Duodenal mucosa (tissue), 2 donors: ENCODE data around the gene GYG2.
"Not testable (repeated sequence)": the region's sequence is repeated elsewhere in the genome, so short reads cannot be mapped to it uniquely, and the experiment has no call there.

ENCODE experiments used
- H3K27ac ChIP-seq: one replicate; pipeline ENCODE4 v1.7.0; 2013; ENCODE audit warnings: low read depth, low read length
- H3K27me3 ChIP-seq, 2 donors: one replicate each; pipeline ENCODE4 v1.7.0; 2013; ENCODE audit warnings: low read length in 2 of 2, control low read depth in 1 of 2; ENCODE audit not compliant: insufficient read depth in 2 of 2, control insufficient read depth in 1 of 2
- H3K36me3 ChIP-seq, 2 donors: one replicate each; pipeline ENCODE4 v1.7.0; 2013; ENCODE audit warnings: low read length in 2 of 2, control low read depth in 1 of 2; ENCODE audit not compliant: insufficient read depth in 2 of 2, control insufficient read depth in 1 of 2
- H3K4me1 ChIP-seq, 2 donors: one replicate each; pipeline ENCODE4 v1.7.0; 2013; ENCODE audit warnings: low read length in 2 of 2, control low read depth in 1 of 2; ENCODE audit not compliant: insufficient read depth in 2 of 2, control insufficient read depth in 1 of 2
- H3K4me3 ChIP-seq, 2 donors: one replicate each; pipeline ENCODE4 v1.7.0; 2013; ENCODE audit warnings: low read length in 2 of 2, low read depth in 1 of 2
- H3K9ac ChIP-seq, 2 donors: one replicate each; pipeline ENCODE4 v1.7.0; 2013; ENCODE audit warnings: low read length in 2 of 2, low read depth in 1 of 2
- H3K9me3 ChIP-seq, 2 donors: one replicate each; pipeline ENCODE4 v1.7.0; 2013; ENCODE audit warnings: low read length in 2 of 2, control low read depth in 1 of 2; ENCODE audit not compliant: control insufficient read depth in 1 of 2

The GYG2 gene

GRCh38 chrX:2897690-2898623, 69.2 kb downstream of the GYG2 start:
- H3K9me3 ChIP-seq, H3K36me3 ChIP-seq, H3K27me3 ChIP-seq: not testable (repeated sequence)
- Histone ChIP-seq H3K27ac (peak overlapping the region; percentile 22), H3K9ac (peak overlapping the region in 1 of 2 donors; percentile 33), H3K4me1 (peaks cover 7 to 13% of the 10 kb centered on the region in 2 donors), H3K4me3 (peak overlapping the region; percentile 28 to 46)

- peak overlapping the region; percentile 28 to 46 for H3K4me3 ChIP-seq
- H3K36me3 ChIP-seq = no peaks in the 10 kb centered on the region
- peak overlapping the region in 1 of 2 donors; percentile 33 for H3K9ac ChIP-seq
- H3K27me3 ChIP-seq = no peaks in the 10 kb centered on the region
- peaks cover 7 to 10% of the 10 kb centered on the region in 2 donors for H3K4me1 ChIP-seq
- no peaks in the 10 kb centered on the region for H3K9me3 ChIP-seq
- H3K27ac ChIP-seq = peak overlapping the region; percentile 50
Observed at GRCh38 chrX:2898846-2899512, 70.2 kb downstream of the GYG2 start.

- Histone ChIP-seq H3K27me3 (no peaks in the 10 kb centered on the region), H3K27ac (no peak overlapping the region), H3K9me3 (no peaks in the 10 kb centered on the region), H3K4me1 (no peaks in the 10 kb centered on the region), H3K36me3 (no peaks in the 10 kb centered on the region), H3K4me3 (no peak overlapping the region), H3K9ac (no peak overlapping the region)
Observed at GRCh38 chrX:2901367-2902036, 72.8 kb downstream of the GYG2 start.

GRCh38 chrX:2902841-2903240, 74.1 kb downstream of the GYG2 start:
- H3K4me1 ChIP-seq = no peaks in the 10 kb centered on the region
- H3K4me3 ChIP-seq = no peak overlapping the region
- H3K27me3 ChIP-seq = no peaks in the 10 kb centered on the region
- H3K9ac ChIP-seq = no peak overlapping the region
- H3K27ac ChIP-seq = no peak overlapping the region
- peaks cover 0 to 6% of the 10 kb centered on the region in 2 donors for H3K36me3 ChIP-seq
- no peaks in the 10 kb centered on the region for H3K9me3 ChIP-seq

GRCh38 chrX:2903366-2903765, 74.6 kb downstream of the GYG2 start:
- Histone ChIP-seq H3K27me3 (no peaks in the 10 kb centered on the region), H3K9ac (no peak overlapping the region), H3K4me3 (no peak overlapping the region), H3K4me1 (no peaks in the 10 kb centered on the region), H3K27ac (no peak overlapping the region), H3K9me3 (no peaks in the 10 kb centered on the region), H3K36me3 (peaks cover 0 to 6% of the 10 kb centered on the region in 2 donors)

GRCh38 chrX:2907295-2907694, 78.6 kb downstream of the GYG2 start:
- Histone ChIP-seq H3K9ac (no peak overlapping the region), H3K27me3 (no peaks in the 10 kb centered on the region), H3K27ac (no peak overlapping the region), H3K4me1 (no peaks in the 10 kb centered on the region), H3K36me3 (peaks cover 0 to 10% of the 10 kb centered on the region in 2 donors), H3K4me3 (no peak overlapping the region), H3K9me3 (no peaks in the 10 kb centered on the region)

GRCh38 chrX:2908125-2908685, 79.5 kb downstream of the GYG2 start:
- H3K4me1 ChIP-seq = no peaks in the 10 kb centered on the region
- H3K4me3 ChIP-seq = no peak overlapping the region
- H3K27ac ChIP-seq = no peak overlapping the region
- H3K27me3 ChIP-seq = no peaks in the 10 kb centered on the region
- no peaks in the 10 kb centered on the region for H3K9me3 ChIP-seq
- no peak overlapping the region for H3K9ac ChIP-seq
- H3K36me3 ChIP-seq = peaks cover 0 to 10% of the 10 kb centered on the region in 2 donors

GRCh38 chrX:2910109-2910508, 81.4 kb downstream of the GYG2 start:
- Histone ChIP-seq H3K4me3 (no peak overlapping the region), H3K36me3 (peaks cover 0 to 10% of the 10 kb centered on the region in 2 donors), H3K9ac (no peak overlapping the region), H3K4me1 (no peaks in the 10 kb centered on the region), H3K9me3 (no peaks in the 10 kb centered on the region), H3K27ac (no peak overlapping the region), H3K27me3 (no peaks in the 10 kb centered on the region)

- Histone ChIP-seq H3K4me3 (no peak overlapping the region), H3K4me1 (no peaks in the 10 kb centered on the region), H3K27me3 (no peaks in the 10 kb centered on the region), H3K36me3 (peaks cover 0 to 6% of the 10 kb centered on the region in 2 donors), H3K9ac (no peak overlapping the region), H3K27ac (no peak overlapping the region), H3K9me3 (no peaks in the 10 kb centered on the region)
Observed at GRCh38 chrX:2913118-2913517, 84.4 kb downstream of the GYG2 start.
